ENCODE measurements around the gene SLC19A1. TPM values are rescaled to one million over a fixed set of nuclear protein-coding genes. Genes with fewer than 3 reads are reported as not detected.

The SLC19A1 gene
- polyA plus RNA-seq, 1 of the 3 experiments (the other 2 are of a cell fraction): 15.0 TPM

DNA sequence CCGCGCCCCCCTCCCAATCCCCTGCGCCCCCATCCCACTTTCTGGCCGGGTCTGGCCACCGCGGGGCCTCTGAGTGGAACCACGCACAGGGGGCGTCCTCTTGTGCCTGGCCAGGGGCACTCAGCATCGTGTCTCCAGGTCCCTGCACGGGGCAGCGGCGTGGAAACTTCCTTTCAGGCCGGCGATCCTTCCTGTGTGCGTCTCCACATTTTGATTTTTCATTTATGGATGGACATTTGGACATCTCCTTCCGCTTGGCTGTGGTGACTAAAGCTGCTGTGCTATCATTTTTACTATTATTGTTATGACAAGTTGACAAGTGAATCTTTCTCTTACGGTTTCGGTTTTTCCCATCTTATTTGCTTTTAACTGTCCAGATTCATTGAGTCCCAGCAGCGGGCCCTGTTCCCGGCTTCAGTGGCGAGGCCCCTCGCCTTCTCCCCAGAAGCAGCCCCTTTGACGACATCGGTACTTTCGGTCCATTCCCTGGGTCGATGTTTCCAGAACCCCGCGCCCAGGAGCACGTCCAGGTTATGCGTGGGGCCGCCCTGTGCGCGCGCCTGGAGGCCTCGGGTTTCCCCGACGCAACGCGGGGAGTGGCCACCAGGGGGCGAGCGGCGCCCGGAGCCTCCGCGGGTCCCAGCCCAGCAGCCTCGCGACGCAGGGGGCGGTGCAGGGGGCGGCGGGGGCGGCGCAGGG lies 12.4 kb upstream of the SLC19A1 start:
- WGBS (ENCODE audit: low lambda C conversion rate): 5% methylated on average over 24 of the region's 53 CpGs
- Histone ChIP-seq H3K9me2 (no peaks in the 10 kb centered on the region), H3K4me2 (peak overlapping the region; percentile 91), H3K4me1 (ENCODE audit: control insufficient read depth in 1 of 2, insufficient read depth in 2 of 2, low read depth in 1 of 2, low read length in 1 of 2) (peaks cover 0 to 18% of the 10 kb centered on the region in 2 experiments; a peak in 1 of 4 replicates), H3K36me3 (replicated peaks in 1 of 2; ENCODE audit: control insufficient read depth in 1 of 2, insufficient read depth in 2 of 2, low read length in 1 of 2) (no peaks in the 10 kb centered on the region), H3K9me3 (no peaks in the 10 kb centered on the region), H4K20me1 (ENCODE audit: insufficient read depth) (no peaks in the 10 kb centered on the region), H3K27me3 (ENCODE audit: insufficient read depth) (no peaks in the 10 kb centered on the region), H3K9ac (peak overlapping the region; percentile 82), H3K79me2 (ENCODE audit: insufficient read depth) (no peaks in the 10 kb centered on the region), H3F3A (replicated peaks; ENCODE audit: insufficient read depth) (peaks cover 6% of the 10 kb centered on the region), H3K4me3 (ENCODE audit: low read depth in 2 of 2, low read length in 1 of 2) (peak overlapping the region; percentile 60 to 90), H2AFZ (ENCODE audit: low read depth) (peak overlapping the region; percentile 99), H3K27ac (ENCODE audit: low read depth in 2 of 2, low read length in 1 of 2) (peak overlapping the region; percentile 56 to 82; a peak in 3 of 4 replicates)
- peak; percentile 95 for DNase-seq
- ChIA-PET CTCF (interaction anchor here (0.6 to 7.4 kb wide), 9 partner anchors 10 to 326 kb away, joined by 3 to 135 read pairs (median 3); no protein-coding TSS in a partner anchor), POLR2A (no interaction called here)
- TF ChIP-seq MXI1 (IDR thresholded peaks at IDR 0.05; ENCODE audit: low read depth, low read length) (peak; percentile 27; the same call in 1 of the 2 replicates), RAD21 (IDR thresholded peaks at IDR 0.05; ENCODE audit: low read length) (peak; percentile 72), NFIC (IDR thresholded peaks at IDR 0.05; ENCODE audit: borderline replicate concordance) (no peak), SIN3A (IDR thresholded peaks at IDR 0.05; ENCODE audit: borderline replicate concordance, low read depth, low read length) (no peak; the same call in 1 of the 2 replicates), SMC3 (IDR thresholded peaks at IDR 0.05; ENCODE audit: low read depth, low read length) (peak; percentile 72), NRF1 (IDR thresholded peaks at IDR 0.05; ENCODE audit: low read depth, low read length) (peak; percentile 32; the same call in 1 of the 2 replicates), CHD2 (IDR thresholded peaks at IDR 0.05; ENCODE audit: low read length, partially characterized antibody) (no peak), FOXM1 (IDR thresholded peaks at IDR 0.05; ENCODE audit: low read depth) (no peak), ELF1 (IDR thresholded peaks at IDR 0.05) (no peak), GATA2 (CRISPR knock-in tag; IDR thresholded peaks at IDR 0.05) (no peak), TAF1 (IDR thresholded peaks at IDR 0.05; ENCODE audit: borderline replicate concordance, low read depth, low read length) (0 out of 2 replicates have a peak, but pooled peaks have one; percentile 17), RFX5 (IDR thresholded peaks at IDR 0.05; ENCODE audit: low read length) (no peak)
- TF ChIP-seq, protein P1, sequence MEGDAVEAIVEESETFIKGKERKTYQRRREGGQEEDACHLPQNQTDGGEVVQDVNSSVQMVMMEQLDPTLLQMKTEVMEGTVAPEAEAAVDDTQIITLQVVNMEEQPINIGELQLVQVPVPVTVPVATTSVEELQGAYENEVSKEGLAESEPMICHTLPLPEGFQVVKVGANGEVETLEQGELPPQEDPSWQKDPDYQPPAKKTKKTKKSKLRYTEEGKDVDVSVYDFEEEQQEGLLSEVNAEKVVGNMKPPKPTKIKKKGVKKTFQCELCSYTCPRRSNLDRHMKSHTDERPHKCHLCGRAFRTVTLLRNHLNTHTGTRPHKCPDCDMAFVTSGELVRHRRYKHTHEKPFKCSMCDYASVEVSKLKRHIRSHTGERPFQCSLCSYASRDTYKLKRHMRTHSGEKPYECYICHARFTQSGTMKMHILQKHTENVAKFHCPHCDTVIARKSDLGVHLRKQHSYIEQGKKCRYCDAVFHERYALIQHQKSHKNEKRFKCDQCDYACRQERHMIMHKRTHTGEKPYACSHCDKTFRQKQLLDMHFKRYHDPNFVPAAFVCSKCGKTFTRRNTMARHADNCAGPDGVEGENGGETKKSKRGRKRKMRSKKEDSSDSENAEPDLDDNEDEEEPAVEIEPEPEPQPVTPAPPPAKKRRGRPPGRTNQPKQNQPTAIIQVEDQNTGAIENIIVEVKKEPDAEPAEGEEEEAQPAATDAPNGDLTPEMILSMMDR (IDR thresholded peaks at IDR 0.05): peak; percentile 69
- TF ChIP-seq, protein P2, sequence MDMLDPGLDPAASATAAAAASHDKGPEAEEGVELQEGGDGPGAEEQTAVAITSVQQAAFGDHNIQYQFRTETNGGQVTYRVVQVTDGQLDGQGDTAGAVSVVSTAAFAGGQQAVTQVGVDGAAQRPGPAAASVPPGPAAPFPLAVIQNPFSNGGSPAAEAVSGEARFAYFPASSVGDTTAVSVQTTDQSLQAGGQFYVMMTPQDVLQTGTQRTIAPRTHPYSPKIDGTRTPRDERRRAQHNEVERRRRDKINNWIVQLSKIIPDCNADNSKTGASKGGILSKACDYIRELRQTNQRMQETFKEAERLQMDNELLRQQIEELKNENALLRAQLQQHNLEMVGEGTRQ (IDR thresholded peaks at IDR 0.05; ENCODE audit: borderline replicate concordance, low read depth, low read length): no peak
- TF ChIP-seq, protein P3, sequence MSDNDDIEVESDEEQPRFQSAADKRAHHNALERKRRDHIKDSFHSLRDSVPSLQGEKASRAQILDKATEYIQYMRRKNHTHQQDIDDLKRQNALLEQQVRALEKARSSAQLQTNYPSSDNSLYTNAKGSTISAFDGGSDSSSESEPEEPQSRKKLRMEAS (IDR thresholded peaks at IDR 0.05; ENCODE audit: low read depth): peak; percentile 40; the same call in 1 of the 2 replicates
- TF ChIP-seq, protein P4, sequence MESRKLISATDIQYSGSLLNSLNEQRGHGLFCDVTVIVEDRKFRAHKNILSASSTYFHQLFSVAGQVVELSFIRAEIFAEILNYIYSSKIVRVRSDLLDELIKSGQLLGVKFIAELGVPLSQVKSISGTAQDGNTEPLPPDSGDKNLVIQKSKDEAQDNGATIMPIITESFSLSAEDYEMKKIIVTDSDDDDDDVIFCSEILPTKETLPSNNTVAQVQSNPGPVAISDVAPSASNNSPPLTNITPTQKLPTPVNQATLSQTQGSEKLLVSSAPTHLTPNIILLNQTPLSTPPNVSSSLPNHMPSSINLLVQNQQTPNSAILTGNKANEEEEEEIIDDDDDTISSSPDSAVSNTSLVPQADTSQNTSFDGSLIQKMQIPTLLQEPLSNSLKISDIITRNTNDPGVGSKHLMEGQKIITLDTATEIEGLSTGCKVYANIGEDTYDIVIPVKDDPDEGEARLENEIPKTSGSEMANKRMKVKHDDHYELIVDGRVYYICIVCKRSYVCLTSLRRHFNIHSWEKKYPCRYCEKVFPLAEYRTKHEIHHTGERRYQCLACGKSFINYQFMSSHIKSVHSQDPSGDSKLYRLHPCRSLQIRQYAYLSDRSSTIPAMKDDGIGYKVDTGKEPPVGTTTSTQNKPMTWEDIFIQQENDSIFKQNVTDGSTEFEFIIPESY (IDR thresholded peaks at IDR 0.05; ENCODE audit: borderline replicate concordance, low read depth): no peak

Data from SK-N-SH (cell line).